HepG2 (cell line): Measurements from ENCODE around the gene FOSL2. TPM values are rescaled to one million over a fixed set of nuclear protein-coding genes. Genes with fewer than 3 reads are reported as not detected.

ENCODE experiments used
- GATAD2A ChIP-seq: IDR thresholded peaks from 2 replicates; pipeline ENCODE4 v1.6.1; 2016
- HHEX ChIP-seq: IDR thresholded peaks from 2 replicates; pipeline ENCODE4 v1.6.1; 2016; ENCODE audit warnings: control low read depth
- KAT2B ChIP-seq: fragments of 150-350 bp; IDR thresholded peaks from 2 replicates; pipeline ENCODE4 v1.6.1; 2014; ENCODE audit warnings: low read depth, low read length, borderline replicate concordance
- KDM4B ChIP-seq: sonication (generic); formaldehyde crosslinking; IDR thresholded peaks from 2 replicates; pipeline ENCODE4 v1.4.0; 2020; ENCODE audit warnings: missing genetic modification reagents
- KLF15 ChIP-seq: sonication (generic); formaldehyde crosslinking; IDR thresholded peaks from 2 replicates; pipeline ENCODE4 v1.8.1; 2023; ENCODE audit warnings: borderline replicate concordance, mild to moderate bottlenecking, inconsistent platforms, missing genetic modification reagents, mixed read lengths
- MAFK ChIP-seq, 2 experiments: IDR thresholded peaks in 1 of 2; conservative IDR thresholded peaks in 1 of 2; 2 replicates each; pipeline ENCODE4 v1.6.1; 2011; ENCODE audit warnings: improper control_type of control experiment in 2 of 2, low read length in 2 of 2
- MBNL3 ChIP-seq: fragments of 250-450 bp; sonication (Bioruptor Pico); conservative IDR thresholded peaks from 2 replicates; pipeline ENCODE4 v1.8.0; 2022; ENCODE audit warnings: mild to moderate bottlenecking, inconsistent platforms
- MZF1 ChIP-seq: sonication (generic); formaldehyde crosslinking; IDR thresholded peaks from 2 replicates; pipeline ENCODE4 v1.8.1; 2023; ENCODE audit warnings: mild to moderate bottlenecking, missing genetic modification reagents, borderline replicate concordance
- RNF2 ChIP-seq: fragments of 450-650 bp; conservative IDR thresholded peaks from 2 replicates; pipeline ENCODE4 v1.6.1; 2016; ENCODE audit warnings: low read depth
- SSRP1 ChIP-seq: IDR thresholded peaks from 2 replicates; pipeline ENCODE4 v1.6.1; 2016; ENCODE audit warnings: control low read depth
- TEAD3 ChIP-seq: optimal IDR thresholded peaks from 2 replicates; pipeline ENCODE3; 2016; ENCODE audit warnings: borderline replicate concordance
- YEATS2 ChIP-seq: sonication (generic); formaldehyde crosslinking; IDR thresholded peaks from 2 replicates; pipeline ENCODE4 v1.4.0; 2020; ENCODE audit warnings: missing genetic modification reagents, borderline replicate concordance
- ZBTB44 ChIP-seq: sonication (generic); formaldehyde crosslinking; IDR thresholded peaks from 2 replicates; pipeline ENCODE4 v1.4.0; 2020; ENCODE audit warnings: missing genetic modification reagents
- ZNF274 ChIP-seq: sonication (generic); formaldehyde crosslinking; IDR thresholded peaks from 2 replicates; pipeline ENCODE4 v1.5.1; 2020; ENCODE audit warnings: mild to moderate bottlenecking, missing genetic modification reagents
- ZNF382 ChIP-seq: sonication (generic); formaldehyde crosslinking; IDR thresholded peaks from 2 replicates; pipeline ENCODE4 v1.5.0; 2020; ENCODE audit warnings: missing genetic modification reagents, mild to moderate bottlenecking, borderline replicate concordance
- ZNF678 ChIP-seq: sonication (generic); formaldehyde crosslinking; IDR thresholded peaks from 2 replicates; pipeline ENCODE4 v1.4.0; 2020; ENCODE audit warnings: mild to moderate bottlenecking, missing genetic modification reagents
- ZNF737 ChIP-seq: sonication (generic); formaldehyde crosslinking; IDR thresholded peaks from 2 replicates; pipeline ENCODE4 v1.5.0; 2020; ENCODE audit warnings: missing genetic modification reagents, mild to moderate bottlenecking, borderline replicate concordance
- ZNF83 ChIP-seq: sonication (generic); formaldehyde crosslinking; IDR thresholded peaks from 2 replicates; pipeline ENCODE4 v1.4.0; 2020; ENCODE audit warnings: missing genetic modification reagents, mild to moderate bottlenecking, borderline replicate concordance
- ZSCAN9 ChIP-seq: IDR thresholded peaks from 2 replicates; pipeline ENCODE4 v1.6.1; 2016; ENCODE audit warnings: borderline replicate concordance
- polyA plus RNA-seq, 8 experiments: library from polyadenylated mRNA; depleted of rRNA in 3 of 8; stranded (reverse) in 7 of 8; unstranded in 1 of 8; fragments of >200 nt; fragmentation: Illumina TruSeq in 4 of 8; extraction: Trizol in 4 of 8; gene quantifications; 2 replicates each; pipeline versions ENCODE4 v1.2.1 to v1.2.3, GENCODE V29; 2011 to 2016; ENCODE audit warnings: low read depth in 4 of 8, missing spikeins in 1 of 8, mixed read lengths in 1 of 8; ENCODE audit not compliant: insufficient read depth in 1 of 8
- total RNA-seq, 5 experiments: library from RNA; depleted of rRNA; stranded (reverse); fragments of >200 nt; fragmentation: Illumina TruSeq; extraction: Trizol; gene quantifications; 2 replicates each; pipeline ENCODE4 v1.2.3, GENCODE V29; 2016; ENCODE audit warnings: low read depth in 1 of 5
- TF ChIP-seq, protein P1 (sequence below): sonication (generic); formaldehyde crosslinking; IDR thresholded peaks from 2 replicates; pipeline ENCODE4 v1.4.0; 2020; ENCODE audit warnings: missing genetic modification reagents
- TF ChIP-seq, protein P2 (sequence below): sonication (generic); formaldehyde crosslinking; IDR thresholded peaks from 2 replicates; pipeline ENCODE4 v1.4.0; 2020; ENCODE audit warnings: missing genetic modification reagents, mild to moderate bottlenecking, borderline replicate concordance
- TF ChIP-seq, protein P3 (sequence below): sonication (generic); formaldehyde crosslinking; IDR thresholded peaks from 2 replicates; pipeline ENCODE4 v1.8.0; 2022; ENCODE audit warnings: mild to moderate bottlenecking, missing genetic modification reagents, moderate library complexity

The FOSL2 gene
- total and polyA plus RNA-seq, 2 of the 13 experiments (the other 11 are each of a cell fraction or from before 2014, with no cell fraction given), result 3.4 to 18.1 TPM

DNA sequence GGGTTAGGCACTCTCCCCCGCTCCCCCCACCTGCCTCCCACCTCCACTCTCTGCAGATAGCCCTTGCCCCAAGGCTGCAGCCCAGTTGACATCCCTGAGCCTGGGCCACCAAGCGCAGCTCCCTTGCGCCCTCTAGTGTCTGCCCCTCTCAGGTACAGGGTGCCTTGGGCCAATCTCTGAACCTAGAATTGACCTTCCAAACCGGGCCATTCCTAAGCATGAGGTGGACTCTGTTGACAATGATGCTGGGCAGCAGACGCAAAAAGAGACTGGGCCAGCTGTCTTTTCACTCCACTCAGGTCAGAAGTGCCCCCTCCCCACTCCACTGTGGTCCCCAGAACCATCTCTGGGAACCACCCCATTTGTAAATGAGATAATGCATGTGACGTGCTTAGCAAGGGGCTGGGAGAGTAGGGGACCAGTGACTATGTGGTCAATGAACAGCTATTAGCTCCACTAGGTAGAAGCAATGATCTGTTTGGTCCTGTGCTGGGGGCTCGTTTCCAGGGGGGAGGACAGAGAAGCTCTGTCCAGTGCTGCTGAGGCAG lies 60.0 kb downstream of the FOSL2 start (continued):
- TF ChIP-seq, protein P1, sequence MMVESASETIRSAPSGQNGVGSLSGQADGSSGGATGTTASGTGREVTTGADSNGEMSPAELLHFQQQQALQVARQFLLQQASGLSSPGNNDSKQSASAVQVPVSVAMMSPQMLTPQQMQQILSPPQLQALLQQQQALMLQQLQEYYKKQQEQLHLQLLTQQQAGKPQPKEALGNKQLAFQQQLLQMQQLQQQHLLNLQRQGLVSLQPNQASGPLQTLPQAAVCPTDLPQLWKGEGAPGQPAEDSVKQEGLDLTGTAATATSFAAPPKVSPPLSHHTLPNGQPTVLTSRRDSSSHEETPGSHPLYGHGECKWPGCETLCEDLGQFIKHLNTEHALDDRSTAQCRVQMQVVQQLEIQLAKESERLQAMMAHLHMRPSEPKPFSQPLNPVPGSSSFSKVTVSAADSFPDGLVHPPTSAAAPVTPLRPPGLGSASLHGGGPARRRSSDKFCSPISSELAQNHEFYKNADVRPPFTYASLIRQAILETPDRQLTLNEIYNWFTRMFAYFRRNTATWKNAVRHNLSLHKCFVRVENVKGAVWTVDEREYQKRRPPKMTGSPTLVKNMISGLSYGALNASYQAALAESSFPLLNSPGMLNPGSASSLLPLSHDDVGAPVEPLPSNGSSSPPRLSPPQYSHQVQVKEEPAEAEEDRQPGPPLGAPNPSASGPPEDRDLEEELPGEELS (CRISPR knock-in tag), result no peak
- TF ChIP-seq HHEX (CRISPR knock-in tag) (no peak), ZNF737 (CRISPR knock-in tag) (no peak), ZNF83 (CRISPR knock-in tag) (no peak), KLF15 (CRISPR knock-in tag) (no peak), RNF2 (no peak), GATAD2A (CRISPR knock-in tag) (no peak), TEAD3 (CRISPR knock-in tag) (peak; percentile 41), ZNF382 (CRISPR knock-in tag) (no peak), ZNF678 (CRISPR knock-in tag) (no peak), SSRP1 (CRISPR knock-in tag) (no peak), MZF1 (CRISPR knock-in tag) (no peak), ZBTB44 (CRISPR knock-in tag) (no peak), KDM4B (CRISPR knock-in tag) (no peak), MBNL3 (CRISPR knock-in tag) (no peak), YEATS2 (no peak), ZNF274 (CRISPR knock-in tag) (no peak), KAT2B (no peak), MAFK (conservative IDR thresholded peaks at IDR 0.05 in 1 of 2, IDR thresholded peaks at IDR 0.05 in 1 of 2; ENCODE audit: low read length in 2 of 2) (no peak), ZSCAN9 (CRISPR knock-in tag) (no peak)
- TF ChIP-seq, protein P2, sequence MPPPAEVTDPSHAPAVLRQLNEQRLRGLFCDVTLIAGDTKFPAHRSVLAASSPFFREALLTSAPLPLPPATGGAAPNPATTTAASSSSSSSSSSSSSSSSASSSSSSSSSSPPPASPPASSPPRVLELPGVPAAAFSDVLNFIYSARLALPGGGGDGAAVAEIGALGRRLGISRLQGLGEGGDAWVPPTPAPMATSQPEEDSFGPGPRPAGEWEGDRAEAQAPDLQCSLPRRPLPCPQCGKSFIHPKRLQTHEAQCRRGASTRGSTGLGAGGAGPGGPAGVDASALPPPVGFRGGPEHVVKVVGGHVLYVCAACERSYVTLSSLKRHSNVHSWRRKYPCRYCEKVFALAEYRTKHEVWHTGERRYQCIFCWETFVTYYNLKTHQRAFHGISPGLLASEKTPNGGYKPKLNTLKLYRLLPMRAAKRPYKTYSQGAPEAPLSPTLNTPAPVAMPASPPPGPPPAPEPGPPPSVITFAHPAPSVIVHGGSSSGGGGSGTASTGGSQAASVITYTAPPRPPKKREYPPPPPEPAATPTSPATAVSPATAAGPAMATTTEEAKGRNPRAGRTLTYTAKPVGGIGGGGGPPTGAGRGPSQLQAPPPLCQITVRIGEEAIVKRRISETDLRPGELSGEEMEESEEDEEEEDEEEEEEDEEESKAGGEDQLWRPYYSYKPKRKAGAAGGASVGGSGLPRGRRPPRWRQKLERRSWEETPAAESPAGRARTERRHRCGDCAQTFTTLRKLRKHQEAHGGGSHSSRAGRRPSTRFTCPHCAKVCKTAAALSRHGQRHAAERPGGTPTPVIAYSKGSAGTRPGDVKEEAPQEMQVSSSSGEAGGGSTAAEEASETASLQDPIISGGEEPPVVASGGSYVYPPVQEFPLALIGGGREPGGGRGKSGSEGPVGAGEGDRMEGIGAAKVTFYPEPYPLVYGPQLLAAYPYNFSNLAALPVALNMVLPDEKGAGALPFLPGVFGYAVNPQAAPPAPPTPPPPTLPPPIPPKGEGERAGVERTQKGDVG (CRISPR knock-in tag), result no peak
- TF ChIP-seq, protein P3, sequence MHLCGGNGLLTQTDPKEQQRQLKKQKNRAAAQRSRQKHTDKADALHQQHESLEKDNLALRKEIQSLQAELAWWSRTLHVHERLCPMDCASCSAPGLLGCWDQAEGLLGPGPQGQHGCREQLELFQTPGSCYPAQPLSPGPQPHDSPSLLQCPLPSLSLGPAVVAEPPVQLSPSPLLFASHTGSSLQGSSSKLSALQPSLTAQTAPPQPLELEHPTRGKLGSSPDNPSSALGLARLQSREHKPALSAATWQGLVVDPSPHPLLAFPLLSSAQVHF (CRISPR knock-in tag), result no peak
